ENCODE results near the gene CPN1. TPM values are rescaled to one million over a fixed set of nuclear protein-coding genes. Genes with fewer than 3 reads are reported as not detected.
A peak's percentile ranks its signal among the peaks of the same experiment; 100 is the strongest.

CPN1 gene
- total and polyA plus RNA-seq, 4 experiments from 2014 or later, result not detected

GRCh38 chr10:100061401-100061800 is 20.3 kb downstream of the CPN1 start:
- no peak for DNase-seq
- CTCF ChIA-PET (ENCODE audit: partially characterized antibody), result interaction anchor here (1.5 to 4.6 kb wide), 2 partner anchors 9 to 15 kb away, joined by 4 to 25 read pairs; no protein-coding TSS in a partner anchor
- H3K4me3 ChIP-seq (ENCODE audit: low read length in 2 of 2), result no peak overlapping the region
- POLR2A ChIA-PET (ENCODE audit: partially characterized antibody), result no interaction called here
- no peaks in the 10 kb centered on the region for H3K9me3 ChIP-seq (ENCODE audit: control insufficient read depth in 1 of 2, low read length in 2 of 2)
- H3K27ac Mint-ChIP-seq, result no peak overlapping the region
- H3K27me3 Mint-ChIP-seq, result peaks cover 3 to 13% of the 10 kb centered on the region in 2 donors
- no peak overlapping the region for H3K4me3 Mint-ChIP-seq
- no peak overlapping the region for H3K27ac ChIP-seq (ENCODE audit: low read depth, low read length)
- intact Hi-C loops (cut with micrococcal nuclease), result no loop called here
- H3K27me3 ChIP-seq (ENCODE audit: insufficient read depth, low read length), result no peaks in the 10 kb centered on the region
- H3K4me1 Mint-ChIP-seq, result no peaks in the 10 kb centered on the region
- no peaks in the 10 kb centered on the region for H3K4me1 ChIP-seq (ENCODE audit: insufficient read depth, low read length)
- H3K36me3 Mint-ChIP-seq, result no peaks in the 10 kb centered on the region
- peaks cover 0 to 3% (median under 1%) of the 10 kb centered on the region in 8 donors for H3K9me3 Mint-ChIP-seq
- no peaks in the 10 kb centered on the region for H3K36me3 ChIP-seq (ENCODE audit: insufficient read depth, low read length)

- Histone ChIP-seq H3K36me3 (ENCODE audit: insufficient read depth, low read length) (no peaks in the 10 kb centered on the region), H3K27ac (ENCODE audit: low read depth, low read length) (no peak overlapping the region), H3K27me3 (ENCODE audit: insufficient read depth, low read length) (peaks cover 2% of the 10 kb centered on the region), H3K4me3 (ENCODE audit: low read length in 2 of 2) (no peak overlapping the region), H3K4me1 (ENCODE audit: insufficient read depth, low read length) (no peaks in the 10 kb centered on the region), H3K9me3 (ENCODE audit: control insufficient read depth in 1 of 2, low read length in 2 of 2) (no peaks in the 10 kb centered on the region)
- no peak for DNase-seq
- no peaks in the 10 kb centered on the region for H3K36me3 Mint-ChIP-seq
- ChIA-PET CTCF (ENCODE audit: partially characterized antibody) (interaction anchor here (4.6 kb wide), 1 partner anchor 12 kb away, joined by 25 read pairs; no protein-coding TSS in a partner anchor), POLR2A (ENCODE audit: partially characterized antibody) (no interaction called here)
- H3K27me3 Mint-ChIP-seq, result peaks cover 0 to 17% of the 10 kb centered on the region in 2 donors
- peaks cover 0 to 10% (median 2%) of the 10 kb centered on the region in 8 donors for H3K9me3 Mint-ChIP-seq
- intact Hi-C loops (cut with micrococcal nuclease), result no loop called here
- no peaks in the 10 kb centered on the region for H3K4me1 Mint-ChIP-seq
- no peak overlapping the region for H3K27ac Mint-ChIP-seq
- H3K4me3 Mint-ChIP-seq, result no peak overlapping the region
These were observed 23.7 kb downstream of the CPN1 start for GRCh38 chr10:100057948-100058347.

DNA sequence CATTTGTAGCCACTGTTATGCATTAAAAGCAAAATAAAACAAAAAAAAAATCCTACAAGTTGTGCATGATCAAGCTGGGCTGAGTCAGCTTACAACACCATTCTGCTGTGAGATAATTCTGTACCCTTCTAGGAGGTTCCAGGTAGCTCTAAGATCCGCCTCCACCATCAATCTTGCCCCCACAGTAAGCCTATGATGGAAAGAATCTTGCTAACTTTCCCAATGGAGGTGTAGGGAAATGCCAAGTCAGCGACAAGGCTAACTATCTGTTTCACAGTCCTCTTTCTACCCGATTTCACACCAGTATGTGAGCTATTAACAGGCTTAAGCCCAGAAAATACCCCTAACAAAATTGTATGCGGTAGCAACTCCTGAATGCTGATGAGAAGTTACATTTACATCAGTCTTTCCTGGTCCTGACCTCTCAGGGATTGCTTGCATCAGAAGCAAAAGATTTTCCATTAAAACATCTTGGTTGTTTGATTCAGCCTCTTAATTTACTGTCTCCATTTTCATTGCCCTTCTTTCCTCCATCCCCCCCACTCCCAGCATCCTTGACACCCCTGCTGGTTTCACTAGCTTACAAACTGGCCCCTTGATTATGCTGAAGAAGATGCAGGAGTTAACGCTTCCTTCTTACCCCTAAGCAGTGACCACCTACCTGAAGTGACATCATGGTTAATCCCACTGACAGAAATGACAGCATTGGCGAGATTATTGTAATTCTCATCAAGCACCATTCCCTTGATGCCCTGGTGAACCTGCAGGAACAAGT is 27.8 kb downstream of the CPN1 start:
- H3K27ac Mint-ChIP-seq, result no peak overlapping the region
- no peaks in the 10 kb centered on the region for H3K4me1 Mint-ChIP-seq
- POLR2A ChIA-PET (ENCODE audit: partially characterized antibody), result no interaction called here
- H3K9me3 Mint-ChIP-seq, result peaks cover 0 to 10% (median 2%) of the 10 kb centered on the region in 8 donors
- Histone ChIP-seq H3K4me1 (ENCODE audit: insufficient read depth, low read length) (no peaks in the 10 kb centered on the region), H3K9me3 (ENCODE audit: control insufficient read depth in 1 of 2, low read length in 2 of 2) (no peaks in the 10 kb centered on the region), H3K4me3 (ENCODE audit: low read length in 2 of 2) (no peak overlapping the region), H3K36me3 (ENCODE audit: insufficient read depth, low read length) (no peaks in the 10 kb centered on the region), H3K27ac (ENCODE audit: low read depth, low read length) (no peak overlapping the region), H3K27me3 (ENCODE audit: insufficient read depth, low read length) (peaks cover 5% of the 10 kb centered on the region)
- H3K27me3 Mint-ChIP-seq, result peaks cover 1 to 13% of the 10 kb centered on the region in 2 donors
- H3K4me3 Mint-ChIP-seq, result no peak overlapping the region
- DNase-seq, result no peak
- CTCF ChIA-PET (ENCODE audit: partially characterized antibody), result interaction anchor here (0.9 to 13.0 kb wide), 4 partner anchors 9 to 208 kb away, joined by 3 to 336 read pairs (median 4); no protein-coding TSS in a partner anchor
- no peaks in the 10 kb centered on the region for H3K36me3 Mint-ChIP-seq
- intact Hi-C loops (cut with micrococcal nuclease), result no loop called here

DNA sequence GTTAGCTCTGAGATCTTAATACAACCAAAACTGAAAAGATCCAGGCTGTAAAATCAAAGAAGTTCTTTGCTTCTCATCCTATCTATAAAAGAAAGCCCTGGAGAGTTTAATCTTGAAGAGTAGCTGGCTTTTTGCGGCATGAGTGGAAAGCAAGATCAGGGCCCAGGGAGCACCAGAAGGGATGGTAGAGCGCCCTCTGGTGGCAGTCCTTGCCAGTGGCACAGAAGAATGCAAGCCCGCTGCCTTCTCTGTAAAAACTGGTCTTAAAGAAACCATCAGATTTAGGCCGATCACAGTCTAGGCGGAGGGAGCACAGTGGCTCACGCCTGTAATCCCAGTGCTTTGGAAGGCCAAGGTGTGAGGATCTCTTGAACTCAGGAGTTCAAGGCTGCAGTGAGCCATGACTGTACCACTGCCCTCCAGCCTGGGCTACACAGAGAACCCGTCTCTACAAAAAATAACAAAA is 35.6 kb downstream of the CPN1 start:
- Histone ChIP-seq H3K36me3 (ENCODE audit: insufficient read depth, low read length) (no peaks in the 10 kb centered on the region), H3K9me3 (ENCODE audit: control insufficient read depth in 1 of 2, low read length in 2 of 2) (no peaks in the 10 kb centered on the region), H3K27ac (ENCODE audit: low read depth, low read length) (no peak overlapping the region), H3K4me1 (ENCODE audit: insufficient read depth, low read length) (no peaks in the 10 kb centered on the region), H3K4me3 (ENCODE audit: low read length in 2 of 2) (no peak overlapping the region), H3K27me3 (ENCODE audit: insufficient read depth, low read length) (no peaks in the 10 kb centered on the region)
- POLR2A ChIA-PET (ENCODE audit: partially characterized antibody), result interaction anchor here (1.6 kb wide), 1 partner anchor 200 kb away, joined by 6 read pairs; no protein-coding TSS in a partner anchor
- H3K4me3 Mint-ChIP-seq, result no peak overlapping the region
- no peaks in the 10 kb centered on the region for H3K36me3 Mint-ChIP-seq
- no peaks in the 10 kb centered on the region for H3K9me3 Mint-ChIP-seq
- peak overlapping the region in 1 of 7 donors; percentile 42 for H3K27ac Mint-ChIP-seq
- intact Hi-C loops (cut with micrococcal nuclease), result loop anchor here (1.0 kb wide), 1 partner anchor 37 kb away; the partner anchor contains the start of gene DNMBP
- H3K27me3 Mint-ChIP-seq, result peaks cover 1 to 16% of the 10 kb centered on the region in 2 donors
- CTCF ChIA-PET (ENCODE audit: partially characterized antibody), result interaction anchor here (0.6 to 13.0 kb wide), 33 partner anchors 8 to 655 kb away, joined by 3 to 336 read pairs (median 4); no protein-coding TSS in a partner anchor
- H3K4me1 Mint-ChIP-seq, result no peaks in the 10 kb centered on the region
- DNase-seq, result peak; percentile 63 to 70 (median 67)

DNA sequence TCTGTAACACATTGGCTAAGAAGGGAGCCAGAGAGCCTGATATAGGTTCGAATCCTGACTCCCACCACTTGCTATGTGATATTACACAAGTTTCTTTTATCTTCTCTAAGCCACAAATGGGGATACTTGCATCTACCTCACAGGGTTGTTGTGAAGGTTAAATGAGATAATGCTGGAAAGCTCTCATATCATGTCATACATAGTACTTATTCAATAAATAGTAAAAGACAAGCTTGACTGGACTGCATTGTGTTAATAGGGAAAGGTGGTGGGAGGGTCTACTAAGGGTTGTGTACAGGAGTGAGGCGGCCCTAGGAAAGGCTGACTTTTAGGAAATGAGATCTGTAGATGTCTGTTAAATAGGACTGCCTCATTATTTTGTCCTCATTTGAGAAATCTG is 36.1 kb downstream of the CPN1 start:
- no peaks in the 10 kb centered on the region for H3K27me3 ChIP-seq (ENCODE audit: insufficient read depth, low read length)
- intact Hi-C loops (cut with micrococcal nuclease), result no loop called here
- Mint-ChIP-seq H3K27ac (no peak overlapping the region), H3K4me1 (no peaks in the 10 kb centered on the region), H3K27me3 (peaks cover 3 to 17% of the 10 kb centered on the region in 2 donors), H3K36me3 (no peaks in the 10 kb centered on the region), H3K4me3 (no peak overlapping the region), H3K9me3 (no peaks in the 10 kb centered on the region)
- no peaks in the 10 kb centered on the region for H3K9me3 ChIP-seq (ENCODE audit: control insufficient read depth in 1 of 2, low read length in 2 of 2)
- H3K36me3 ChIP-seq (ENCODE audit: insufficient read depth, low read length), result no peaks in the 10 kb centered on the region
- no peak for DNase-seq
- no peak overlapping the region for H3K4me3 ChIP-seq (ENCODE audit: low read length in 2 of 2)
- ChIA-PET POLR2A (ENCODE audit: partially characterized antibody) (interaction anchor here (1.6 kb wide), 1 partner anchor 200 kb away, joined by 6 read pairs; no protein-coding TSS in a partner anchor), CTCF (ENCODE audit: partially characterized antibody) (interaction anchor here (0.6 to 13.0 kb wide), 33 partner anchors 8 to 654 kb away, joined by 3 to 336 read pairs (median 4); no protein-coding TSS in a partner anchor)
- H3K4me1 ChIP-seq (ENCODE audit: insufficient read depth, low read length), result no peaks in the 10 kb centered on the region
- no peak overlapping the region for H3K27ac ChIP-seq (ENCODE audit: low read depth, low read length)

GRCh38 chr10:100043796-100044195 is 37.9 kb downstream of the CPN1 start:
- Mint-ChIP-seq H3K4me3 (no peak overlapping the region), H3K4me1 (no peaks in the 10 kb centered on the region), H3K36me3 (no peaks in the 10 kb centered on the region), H3K27me3 (peaks cover 3 to 20% of the 10 kb centered on the region in 2 donors), H3K9me3 (no peaks in the 10 kb centered on the region), H3K27ac (no peak overlapping the region)
- Histone ChIP-seq H3K4me3 (ENCODE audit: low read length in 2 of 2) (no peak overlapping the region), H3K4me1 (ENCODE audit: insufficient read depth, low read length) (no peaks in the 10 kb centered on the region), H3K27me3 (ENCODE audit: insufficient read depth, low read length) (no peaks in the 10 kb centered on the region), H3K36me3 (ENCODE audit: insufficient read depth, low read length) (no peaks in the 10 kb centered on the region), H3K27ac (ENCODE audit: low read depth, low read length) (no peak overlapping the region), H3K9me3 (ENCODE audit: control insufficient read depth in 1 of 2, low read length in 2 of 2) (no peaks in the 10 kb centered on the region)
- no peak for DNase-seq
- intact Hi-C loops (cut with micrococcal nuclease), result no loop called here
- POLR2A ChIA-PET (ENCODE audit: partially characterized antibody), result no interaction called here
- CTCF ChIA-PET (ENCODE audit: partially characterized antibody), result interaction anchor here (1.3 to 13.0 kb wide), 2 partner anchors 18 to 198 kb away, joined by 6 to 336 read pairs; no protein-coding TSS in a partner anchor

DNA sequence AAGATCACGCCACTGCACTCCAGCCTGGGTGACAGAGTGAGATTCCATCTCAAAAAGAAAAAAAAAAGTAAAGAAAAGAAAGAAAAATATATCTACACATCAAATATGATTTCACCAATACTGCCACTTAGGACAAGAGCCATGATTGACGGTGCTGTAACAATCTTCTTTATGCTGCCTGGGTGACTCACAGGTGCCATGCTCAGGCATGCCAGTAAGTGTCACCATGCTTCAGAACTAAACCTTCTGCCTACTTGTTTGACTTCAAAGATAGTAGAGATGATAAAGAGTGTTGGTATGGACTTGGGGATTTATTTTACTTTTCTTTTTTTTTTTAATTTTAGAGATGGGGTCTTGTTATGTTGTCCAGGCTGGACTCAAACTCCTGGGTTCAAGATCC is 38.3 kb downstream of the CPN1 start:
- Histone ChIP-seq H3K27ac (ENCODE audit: low read depth, low read length) (no peak overlapping the region), H3K4me1 (ENCODE audit: insufficient read depth, low read length) (no peaks in the 10 kb centered on the region), H3K36me3 (ENCODE audit: insufficient read depth, low read length) (no peaks in the 10 kb centered on the region), H3K9me3 (ENCODE audit: control insufficient read depth in 1 of 2, low read length in 2 of 2) (no peaks in the 10 kb centered on the region), H3K27me3 (ENCODE audit: insufficient read depth, low read length) (no peaks in the 10 kb centered on the region), H3K4me3 (ENCODE audit: low read length in 2 of 2) (no peak overlapping the region)
- no peaks in the 10 kb centered on the region for H3K4me1 Mint-ChIP-seq
- DNase-seq, result no peak
- no peaks in the 10 kb centered on the region for H3K9me3 Mint-ChIP-seq
- CTCF ChIA-PET (ENCODE audit: partially characterized antibody), result interaction anchor here (13.0 kb wide), 1 partner anchor 197 kb away, joined by 336 read pairs; no protein-coding TSS in a partner anchor
- H3K27me3 Mint-ChIP-seq, result peaks cover 6 to 20% of the 10 kb centered on the region in 2 donors
- POLR2A ChIA-PET (ENCODE audit: partially characterized antibody), result no interaction called here
- intact Hi-C loops (cut with micrococcal nuclease), result no loop called here
- H3K27ac Mint-ChIP-seq, result no peak overlapping the region
- no peak overlapping the region for H3K4me3 Mint-ChIP-seq
- H3K36me3 Mint-ChIP-seq, result no peaks in the 10 kb centered on the region
